Activated naive CD8-positive, alpha-beta T cell treated with anti-CD3 and anti-CD28 coated beads, Interleukin-2, amount 10 ng/mL, durations not matched to agents 7 days and 5 days (primary cell): ENCODE data around the gene FERMT1. TPM values are rescaled to one million over a fixed set of nuclear protein-coding genes. Genes with fewer than 3 reads are reported as not detected.

Source experiments
- ATAC-seq: fragments of 150-1000 bp; cut with Tn5 transposase; one replicate; pipeline ENCODE4 v1.10.0; 2021; ENCODE audit warnings: low read depth, moderate library complexity
- POLR2A ChIA-PET: fragments of 350-600 bp; sonication (Branson Sonifier 250); formaldehyde crosslinking; loops from one replicate; lab custom pipeline; 2021; ENCODE audit warnings: antibody characterized with exemption; lab: Charles Lee
- DNase-seq: peaks from one replicate; pipeline ENCODE4 v3.0.0; 2021
- H3K27ac Mint-ChIP-seq: one replicate; pipeline ENCODE4 v1.8.0; 2022; ENCODE audit warnings: mild to moderate bottlenecking, mixed read lengths
- H3K27me3 Mint-ChIP-seq: one replicate; pipeline ENCODE4 v1.8.0; 2022; ENCODE audit warnings: mild to moderate bottlenecking, moderate library complexity, mixed read lengths
- H3K36me3 Mint-ChIP-seq: one replicate; pipeline ENCODE4 v1.8.0; 2021; ENCODE audit warnings: mild to moderate bottlenecking, mixed read lengths
- H3K4me1 Mint-ChIP-seq: one replicate; pipeline ENCODE4 v1.8.0; 2021; ENCODE audit warnings: mixed read lengths
- H3K4me3 Mint-ChIP-seq: one replicate; pipeline ENCODE4 v1.8.0; 2022; ENCODE audit warnings: mild to moderate bottlenecking, moderate library complexity, mixed read lengths
- H3K9me3 Mint-ChIP-seq: one replicate; pipeline ENCODE4 v1.8.0; 2021; ENCODE audit warnings: mixed read lengths
- total RNA-seq, 2 experiments: library from RNA; stranded (reverse); gene quantifications; one replicate each; pipeline ENCODE4 v1.2.3, GENCODE V29; 2021

Gene FERMT1
- total RNA-seq, 2 experiments from 2014 or later = not detected

DNA sequence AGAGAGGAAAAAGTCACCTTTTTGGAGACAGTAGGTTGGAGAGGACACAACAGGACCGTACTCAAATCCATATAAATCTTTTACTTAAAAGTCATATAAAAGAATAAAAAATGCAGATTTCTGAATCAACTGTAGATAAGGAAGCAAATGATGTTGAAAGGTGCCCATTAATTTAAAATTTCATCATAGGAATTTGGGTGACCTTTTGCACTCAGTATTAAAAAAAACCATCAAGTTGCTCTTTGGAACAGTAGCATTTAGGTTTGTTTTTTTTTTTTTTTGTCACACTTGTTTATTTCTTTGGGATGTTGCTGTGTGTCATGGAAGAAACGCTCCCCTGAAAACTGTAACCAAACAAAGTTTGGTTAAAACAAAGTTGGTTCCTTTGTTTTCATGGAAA is 48.0 kb downstream of the FERMT1 start:
- Mint-ChIP-seq H3K4me1 (no peaks in the 10 kb centered on the region), H3K27me3 (peaks cover 8% of the 10 kb centered on the region), H3K27ac (no peak overlapping the region), H3K36me3 (no peaks in the 10 kb centered on the region), H3K4me3 (no peak overlapping the region), H3K9me3 (no peaks in the 10 kb centered on the region)
- DNase-seq (no peak), ATAC-seq (no peak)
- POLR2A ChIA-PET = no interaction called here

DNA sequence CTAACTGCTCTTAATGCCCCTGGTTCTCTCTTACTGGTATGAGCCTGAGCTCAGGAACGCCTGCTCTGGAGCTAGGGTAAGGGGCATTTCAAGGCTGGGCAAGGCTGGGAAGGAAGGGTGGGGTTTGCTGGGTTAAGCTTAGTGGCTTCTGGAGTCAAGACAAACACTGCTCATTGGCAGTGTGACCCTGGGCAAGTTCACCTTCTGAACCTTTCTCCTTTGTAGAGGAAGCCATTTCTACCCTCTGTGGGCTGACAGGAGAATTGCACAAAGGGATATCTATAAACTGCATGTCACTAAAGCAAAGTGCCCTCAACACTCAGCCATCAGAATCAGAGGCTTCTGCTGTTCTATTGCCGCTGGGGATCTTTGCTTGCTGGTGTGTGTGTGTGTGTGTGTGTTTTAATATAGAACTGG is 48.7 kb downstream of the FERMT1 start:
- POLR2A ChIA-PET = no interaction called here
- DNase-seq (no peak), ATAC-seq (no peak)
- H3K27me3 Mint-ChIP-seq = peaks cover 8% of the 10 kb centered on the region
- H3K4me3 Mint-ChIP-seq = no peak overlapping the region
- no peaks in the 10 kb centered on the region for H3K4me1 Mint-ChIP-seq
- no peaks in the 10 kb centered on the region for H3K9me3 Mint-ChIP-seq
- H3K36me3 Mint-ChIP-seq = no peaks in the 10 kb centered on the region
- H3K27ac Mint-ChIP-seq = no peak overlapping the region

DNA sequence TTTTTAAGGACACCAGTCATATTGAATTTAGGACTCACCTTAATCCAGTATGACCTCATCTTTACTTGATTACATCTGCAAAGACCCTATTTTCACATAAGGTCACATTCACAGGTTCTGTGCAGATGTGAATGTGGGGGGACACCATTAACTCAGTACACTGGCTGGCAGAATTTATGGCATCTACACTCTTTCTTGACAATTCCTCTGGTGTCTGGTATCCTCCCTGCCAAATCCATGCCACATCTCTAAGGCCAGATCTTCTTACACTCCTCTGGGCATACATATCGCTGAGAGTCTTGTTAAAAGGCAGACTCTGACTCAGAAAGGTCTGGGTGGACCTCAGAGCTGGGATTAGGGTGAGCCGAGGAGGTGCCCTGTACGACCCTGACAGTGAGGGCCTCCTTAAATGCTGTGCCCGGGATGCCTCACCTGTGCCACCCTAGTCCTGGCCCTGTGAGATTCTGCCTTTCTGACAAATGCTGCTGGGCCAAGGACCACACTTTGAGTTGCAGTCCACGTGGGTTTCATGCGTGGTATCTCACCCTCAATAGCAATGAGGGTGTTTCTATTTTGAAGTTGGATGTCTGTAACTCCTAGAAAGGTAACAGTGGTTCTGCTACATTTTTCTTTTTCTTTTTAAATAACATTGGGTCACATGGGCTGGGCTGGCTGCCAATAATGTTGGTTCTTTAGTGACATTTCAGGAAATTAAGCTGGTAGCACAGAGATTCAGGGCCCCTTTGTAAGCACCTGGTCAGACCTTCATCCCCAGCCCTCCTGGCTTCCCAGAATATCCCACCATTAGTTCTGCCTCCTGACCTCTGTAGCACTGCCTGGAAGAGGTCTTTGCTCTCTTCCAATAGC is 51.8 kb downstream of the FERMT1 start:
- POLR2A ChIA-PET = no interaction called here
- Mint-ChIP-seq H3K4me3 (no peak overlapping the region), H3K27ac (no peak overlapping the region), H3K27me3 (peaks cover 8% of the 10 kb centered on the region), H3K4me1 (no peaks in the 10 kb centered on the region), H3K36me3 (no peaks in the 10 kb centered on the region), H3K9me3 (no peaks in the 10 kb centered on the region)
- DNase-seq (no peak), ATAC-seq (no peak)

DNA sequence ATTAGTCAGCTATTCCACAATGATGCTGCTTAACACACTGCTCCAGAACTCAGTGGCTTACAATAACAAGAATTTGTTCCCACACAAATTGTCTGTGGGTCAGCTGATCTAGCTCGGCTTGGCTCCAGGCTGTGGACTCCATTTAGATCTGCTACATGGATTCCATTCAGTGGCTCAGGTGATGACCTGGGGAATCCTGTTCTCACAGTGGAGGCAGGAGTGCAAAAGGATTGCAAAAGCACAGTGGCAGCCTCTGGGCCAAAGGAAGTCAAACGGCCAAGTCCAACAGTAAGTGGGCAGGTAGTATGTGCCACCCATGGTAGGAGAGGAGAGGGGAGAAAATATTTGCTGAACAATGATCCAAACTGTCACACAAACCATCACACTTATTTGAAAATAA is 53.2 kb downstream of the FERMT1 start:
- H3K4me3 Mint-ChIP-seq = no peak overlapping the region
- POLR2A ChIA-PET = no interaction called here
- no peaks in the 10 kb centered on the region for H3K9me3 Mint-ChIP-seq
- H3K27ac Mint-ChIP-seq = no peak overlapping the region
- no peaks in the 10 kb centered on the region for H3K36me3 Mint-ChIP-seq
- DNase-seq = no peak
- H3K4me1 Mint-ChIP-seq = no peaks in the 10 kb centered on the region
- ATAC-seq = no peak
- peaks cover 8% of the 10 kb centered on the region for H3K27me3 Mint-ChIP-seq

DNA sequence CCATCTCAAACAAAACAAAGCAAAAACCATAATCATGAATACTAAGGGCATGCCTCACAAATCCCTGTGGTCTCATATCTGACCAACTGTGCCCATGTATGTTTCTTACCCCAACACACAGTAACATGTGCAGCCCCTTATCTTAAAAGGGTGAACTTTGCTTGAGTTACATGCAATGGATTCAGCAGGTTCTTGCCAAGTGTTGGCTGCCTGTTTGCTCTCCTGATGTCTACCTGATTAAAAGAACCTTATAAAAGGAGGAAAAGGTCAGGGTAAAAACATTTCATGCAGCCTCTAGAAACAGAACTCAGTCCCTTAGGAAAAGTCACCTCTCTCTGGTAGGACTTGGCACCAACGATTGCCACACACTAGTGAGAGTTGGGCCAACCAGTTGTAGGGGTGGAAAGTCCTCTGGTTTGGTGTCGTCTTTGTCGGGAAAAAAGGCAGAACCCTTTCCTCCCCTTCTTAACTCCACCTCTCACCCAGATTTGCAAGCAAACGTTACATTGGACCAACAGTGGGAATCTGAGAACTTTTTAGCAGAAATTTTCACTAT is 55.0 kb downstream of the FERMT1 start:
- no peaks in the 10 kb centered on the region for H3K36me3 Mint-ChIP-seq
- no peaks in the 10 kb centered on the region for H3K4me1 Mint-ChIP-seq
- POLR2A ChIA-PET = no interaction called here
- H3K27me3 Mint-ChIP-seq = no peaks in the 10 kb centered on the region
- DNase-seq (no peak), ATAC-seq (no peak)
- no peaks in the 10 kb centered on the region for H3K9me3 Mint-ChIP-seq
- H3K4me3 Mint-ChIP-seq = no peak overlapping the region
- H3K27ac Mint-ChIP-seq = no peak overlapping the region

GRCh38 chr20:6066582-6066981 is 56.2 kb downstream of the FERMT1 start:
- no peak for ATAC-seq
- no peak overlapping the region for H3K4me3 Mint-ChIP-seq

GRCh38 chr20:6061544-6061943 is 61.3 kb downstream of the FERMT1 start:
- peaks cover 13% of the 10 kb centered on the region for H3K27me3 Mint-ChIP-seq
- peaks cover 1% of the 10 kb centered on the region for H3K4me1 Mint-ChIP-seq
- POLR2A ChIA-PET = no interaction called here
- no peaks in the 10 kb centered on the region for H3K9me3 Mint-ChIP-seq
- H3K4me3 Mint-ChIP-seq = no peak overlapping the region
- no peak overlapping the region for H3K27ac Mint-ChIP-seq
- H3K36me3 Mint-ChIP-seq = no peaks in the 10 kb centered on the region
- no peak for DNase-seq
- ATAC-seq = no peak

More at GRCh38 chr20:6066582-6066981, 56.2 kb downstream of the FERMT1 start:
- H3K36me3 Mint-ChIP-seq = no peaks in the 10 kb centered on the region
- POLR2A ChIA-PET = no interaction called here
- H3K27ac Mint-ChIP-seq = no peak overlapping the region
- DNase-seq = no peak
- no peaks in the 10 kb centered on the region for H3K27me3 Mint-ChIP-seq
- H3K4me1 Mint-ChIP-seq = no peaks in the 10 kb centered on the region
- H3K9me3 Mint-ChIP-seq = no peaks in the 10 kb centered on the region

DNA sequence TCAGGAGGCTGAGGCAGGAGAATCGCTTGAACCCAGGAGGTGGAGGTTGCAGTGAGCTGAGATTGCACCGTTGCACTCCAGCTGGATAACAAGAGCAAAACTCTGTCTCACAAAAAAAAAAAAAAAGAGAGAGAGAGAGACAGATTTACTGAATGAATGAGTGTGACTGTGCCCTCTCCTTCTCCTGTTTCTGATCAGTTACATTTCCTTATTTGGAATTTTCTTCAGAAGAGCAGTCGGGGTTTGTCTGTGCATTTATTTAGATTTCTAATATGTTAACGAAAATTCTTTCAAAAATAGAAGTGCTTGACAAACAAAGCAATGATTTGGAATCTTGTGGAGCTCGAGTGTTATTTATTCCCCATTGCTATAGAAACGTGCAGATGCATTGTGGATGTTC is 62.6 kb downstream of the FERMT1 start:
- Mint-ChIP-seq H3K36me3 (no peaks in the 10 kb centered on the region), H3K27ac (no peak overlapping the region), H3K4me1 (peaks cover 1% of the 10 kb centered on the region)

DNA sequence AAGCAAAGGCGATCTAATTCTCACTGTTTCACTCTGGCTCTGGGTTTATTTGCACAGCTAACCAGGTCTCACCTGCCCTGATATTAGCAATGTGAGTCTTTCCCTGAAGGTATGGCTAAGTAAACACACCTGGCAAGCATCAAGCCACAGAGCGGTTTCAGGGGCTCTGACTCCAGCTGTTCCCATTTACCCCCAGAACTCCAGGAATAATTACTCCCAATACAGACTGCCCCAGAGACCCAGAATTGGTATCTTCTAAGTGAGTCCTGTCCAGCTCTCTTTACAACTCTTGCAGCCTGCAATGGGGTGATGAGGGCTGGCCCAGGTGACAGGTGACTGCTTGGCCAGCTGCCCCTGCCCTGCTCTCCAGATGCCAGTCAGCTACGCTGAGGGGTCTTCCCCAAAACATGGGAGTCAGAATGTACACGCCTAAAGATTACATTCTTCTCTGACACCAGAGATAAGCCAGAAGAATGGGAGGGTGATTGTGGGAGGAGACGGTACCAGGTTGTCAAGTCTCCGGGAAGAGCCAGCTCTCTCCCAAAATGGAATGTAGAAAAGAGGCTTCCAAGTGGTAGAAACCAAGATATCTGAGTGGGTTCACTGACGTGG is 64.0 kb downstream of the FERMT1 start:
- no peak for ATAC-seq
- Mint-ChIP-seq H3K27me3 (peaks cover 13% of the 10 kb centered on the region), H3K27ac (no peak overlapping the region), H3K9me3 (no peaks in the 10 kb centered on the region), H3K36me3 (no peaks in the 10 kb centered on the region), H3K4me3 (no peak overlapping the region), H3K4me1 (peaks cover 1% of the 10 kb centered on the region)
- DNase-seq = no peak
- POLR2A ChIA-PET = no interaction called here

More for the DNA sequence above, 62.6 kb downstream of the FERMT1 start:
- Mint-ChIP-seq H3K4me3 (no peak overlapping the region), H3K27me3 (peaks cover 13% of the 10 kb centered on the region), H3K9me3 (no peaks in the 10 kb centered on the region)
- DNase-seq = no peak
- no peak for ATAC-seq
- POLR2A ChIA-PET = no interaction called here

- H3K4me3 Mint-ChIP-seq = no peak overlapping the region
- POLR2A ChIA-PET = no interaction called here
- no peak for DNase-seq
- H3K27ac Mint-ChIP-seq = no peak overlapping the region
- H3K36me3 Mint-ChIP-seq = no peaks in the 10 kb centered on the region
- H3K9me3 Mint-ChIP-seq = no peaks in the 10 kb centered on the region
- H3K4me1 Mint-ChIP-seq = peaks cover 4% of the 10 kb centered on the region
- no peak for ATAC-seq
- H3K27me3 Mint-ChIP-seq = peaks cover 23% of the 10 kb centered on the region
Measured at GRCh38 chr20:6057691-6058090, 65.1 kb downstream of the FERMT1 start.

GRCh38 chr20:6057139-6057538 is 65.7 kb downstream of the FERMT1 start:
- Mint-ChIP-seq H3K27ac (no peak overlapping the region), H3K27me3 (peaks cover 24% of the 10 kb centered on the region), H3K9me3 (no peaks in the 10 kb centered on the region), H3K4me3 (no peak overlapping the region), H3K36me3 (no peaks in the 10 kb centered on the region), H3K4me1 (peaks cover 4% of the 10 kb centered on the region)
- ATAC-seq (no peak), DNase-seq (no peak)
- POLR2A ChIA-PET = no interaction called here

GRCh38 chr20:6055981-6056569 is 66.8 kb downstream of the FERMT1 start:
- POLR2A ChIA-PET = no interaction called here
- ATAC-seq (no peak), DNase-seq (no peak)
- Mint-ChIP-seq H3K36me3 (no peaks in the 10 kb centered on the region), H3K4me3 (no peak overlapping the region), H3K4me1 (peaks cover 4% of the 10 kb centered on the region), H3K27ac (no peak overlapping the region), H3K9me3 (no peaks in the 10 kb centered on the region), H3K27me3 (peaks cover 34% of the 10 kb centered on the region)

DNA sequence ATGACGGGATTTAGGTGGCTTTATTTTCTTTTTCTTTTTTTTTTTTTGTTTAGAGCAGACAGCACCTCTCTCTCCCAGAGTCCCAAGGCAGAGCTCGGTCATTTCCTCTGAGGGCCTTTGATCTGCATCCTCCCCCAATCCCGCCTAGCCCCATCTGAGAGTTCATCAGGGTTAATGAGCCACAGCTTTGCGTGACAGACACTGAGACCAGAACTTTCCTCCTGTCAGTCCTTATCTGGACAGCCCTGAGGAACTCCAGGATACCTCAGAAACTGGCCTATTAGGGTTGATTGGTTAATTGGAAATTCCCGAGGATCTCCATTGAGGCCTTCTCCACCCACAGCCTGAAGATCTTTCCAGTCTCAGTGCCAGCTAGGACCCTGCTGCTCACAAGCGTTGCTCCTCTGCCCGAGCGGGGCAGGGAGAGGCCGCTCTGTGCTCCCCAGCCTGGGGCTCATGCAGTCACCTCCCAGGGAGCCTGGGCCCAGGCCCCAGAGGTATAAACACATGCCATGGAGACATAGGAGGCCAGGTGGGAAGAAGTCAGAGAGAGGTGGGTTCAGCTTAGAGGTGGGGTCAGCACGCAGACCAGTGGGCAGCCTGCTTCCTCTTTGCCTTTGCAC is 67.6 kb downstream of the FERMT1 start:
- Mint-ChIP-seq H3K36me3 (no peaks in the 10 kb centered on the region), H3K27me3 (peaks cover 42% of the 10 kb centered on the region), H3K9me3 (no peaks in the 10 kb centered on the region), H3K4me3 (no peak overlapping the region), H3K4me1 (peaks cover 4% of the 10 kb centered on the region), H3K27ac (no peak overlapping the region)
- ATAC-seq (no peak), DNase-seq (no peak)
- POLR2A ChIA-PET = no interaction called here
